Measurements from ENCODE around the gene IL13RA1. TPM values are rescaled to one million over a fixed set of nuclear protein-coding genes. Genes with fewer than 3 reads are reported as not detected.

Gene IL13RA1
- total RNA-seq, 1 experiment from 2014 or later: 33.2 TPM

GRCh38 chrX:118755633-118756032 is 28.2 kb downstream of the IL13RA1 start:
- H3K27ac Mint-ChIP-seq (ENCODE audit: unreplicated experiment): no peak overlapping the region
- Histone ChIP-seq H3K4me3 (ENCODE audit: low read depth, low read length) (no peak overlapping the region), H3K9me3 (no peaks in the 10 kb centered on the region), H3K4me1 (no peaks in the 10 kb centered on the region), H3K27me3 (replicated peaks; ENCODE audit: control insufficient read depth, insufficient read depth, low read length) (no peaks in the 10 kb centered on the region), H3K36me3 (ENCODE audit: control insufficient read depth, insufficient read depth, low read length) (no peaks in the 10 kb centered on the region)
- BruUV-seq (replicated peaks): no TSS peak
- H3K4me1 Mint-ChIP-seq (ENCODE audit: low read depth, unreplicated experiment): no peaks in the 10 kb centered on the region
- no peaks in the 10 kb centered on the region for H3K9me3 Mint-ChIP-seq (ENCODE audit: unreplicated experiment)
- intact Hi-C loops (cut with micrococcal nuclease; ENCODE audit: unreplicated experiment): no loop called here
- H3K27me3 Mint-ChIP-seq (ENCODE audit: insufficient read depth, unreplicated experiment): no peaks in the 10 kb centered on the region
- H3K36me3 Mint-ChIP-seq (ENCODE audit: insufficient read depth, unreplicated experiment): no peaks in the 10 kb centered on the region
- no peak overlapping the region for H3K4me3 Mint-ChIP-seq (ENCODE audit: unreplicated experiment)
- no peak for TF ChIP-seq CTCF (IDR thresholded peaks at IDR 0.05; ENCODE audit: insufficient read depth in 1 of 2, low read depth in 1 of 2, low read length in 1 of 2, severe bottlenecking in 1 of 2, unreplicated experiment in 1 of 2)
- POLR2A ChIA-PET: no interaction called here
- CTCF ChIA-PET: no interaction called here
- no peak for DNase-seq

- CTCF ChIA-PET: no interaction called here
- no peaks in the 10 kb centered on the region for H3K9me3 ChIP-seq
- no peak for DNase-seq
- H3K4me3 ChIP-seq (ENCODE audit: low read depth, low read length): no peak overlapping the region
- no TSS peak for BruUV-seq (replicated peaks)
- Mint-ChIP-seq H3K27me3 (ENCODE audit: insufficient read depth, unreplicated experiment) (no peaks in the 10 kb centered on the region), H3K9me3 (ENCODE audit: unreplicated experiment) (no peaks in the 10 kb centered on the region), H3K4me3 (ENCODE audit: unreplicated experiment) (no peak overlapping the region), H3K27ac (ENCODE audit: unreplicated experiment) (no peak overlapping the region), H3K4me1 (ENCODE audit: low read depth, unreplicated experiment) (no peaks in the 10 kb centered on the region), H3K36me3 (ENCODE audit: insufficient read depth, unreplicated experiment) (no peaks in the 10 kb centered on the region)
- H3K27me3 ChIP-seq (replicated peaks; ENCODE audit: control insufficient read depth, insufficient read depth, low read length): no peaks in the 10 kb centered on the region
- intact Hi-C loops (cut with micrococcal nuclease; ENCODE audit: unreplicated experiment): no loop called here
- POLR2A ChIA-PET: no interaction called here
- no peaks in the 10 kb centered on the region for H3K4me1 ChIP-seq
- TF ChIP-seq CTCF (IDR thresholded peaks at IDR 0.05; ENCODE audit: insufficient read depth in 1 of 2, low read depth in 1 of 2, low read length in 1 of 2, severe bottlenecking in 1 of 2, unreplicated experiment in 1 of 2): no peak
- no peaks in the 10 kb centered on the region for H3K36me3 ChIP-seq (ENCODE audit: control insufficient read depth, insufficient read depth, low read length)
Measured at GRCh38 chrX:118756101-118756500, 28.7 kb downstream of the IL13RA1 start.

- intact Hi-C loops (cut with micrococcal nuclease; ENCODE audit: unreplicated experiment): no loop called here
- no peak for TF ChIP-seq CTCF (IDR thresholded peaks at IDR 0.05; ENCODE audit: insufficient read depth in 1 of 2, low read depth in 1 of 2, low read length in 1 of 2, severe bottlenecking in 1 of 2, unreplicated experiment in 1 of 2)
- no peak overlapping the region for H3K4me3 Mint-ChIP-seq (ENCODE audit: unreplicated experiment)
- Histone ChIP-seq H3K36me3 (ENCODE audit: control insufficient read depth, insufficient read depth, low read length) (no peaks in the 10 kb centered on the region), H3K4me3 (ENCODE audit: low read depth, low read length) (no peak overlapping the region), H3K9me3 (no peaks in the 10 kb centered on the region), H3K27me3 (replicated peaks; ENCODE audit: control insufficient read depth, insufficient read depth, low read length) (no peaks in the 10 kb centered on the region), H3K4me1 (no peaks in the 10 kb centered on the region)
- H3K27ac Mint-ChIP-seq (ENCODE audit: unreplicated experiment): no peak overlapping the region
- no peaks in the 10 kb centered on the region for H3K9me3 Mint-ChIP-seq (ENCODE audit: unreplicated experiment)
- H3K27me3 Mint-ChIP-seq (ENCODE audit: insufficient read depth, unreplicated experiment): no peaks in the 10 kb centered on the region
- H3K4me1 Mint-ChIP-seq (ENCODE audit: low read depth, unreplicated experiment): no peaks in the 10 kb centered on the region
- DNase-seq: no peak
- no peaks in the 10 kb centered on the region for H3K36me3 Mint-ChIP-seq (ENCODE audit: insufficient read depth, unreplicated experiment)
- BruUV-seq (replicated peaks): no TSS peak
- ChIA-PET CTCF (no interaction called here), POLR2A (no interaction called here)
Measured at GRCh38 chrX:118758511-118758910, 31.1 kb downstream of the IL13RA1 start.
